Iris pigment epithelial cell (primary cell): ENCODE results near the gene BROX.
"Not testable (repeated sequence)": the region's sequence is repeated elsewhere in the genome, so short reads cannot be mapped to it uniquely, and the experiment has no call there.

Experiments
- DNase-seq: peaks from one replicate; pipeline ENCODE4 v3.0.0-alpha.2; 2011; ENCODE audit warnings: low read depth

The BROX gene

GRCh38 chr1:222732216-222733159, 20.1 kb downstream of the BROX start:
- DNase-seq: no peak

GRCh38 chr1:222734740-222735139, 22.4 kb downstream of the BROX start:
- no peak for DNase-seq

GRCh38 chr1:222736470-222736869, 24.1 kb downstream of the BROX start:
- DNase-seq: no peak

GRCh38 chr1:222736972-222737371, 24.6 kb downstream of the BROX start, which contains the start of gene FAM177B:
Gene FAM177B, plus strand, starts transcription at chr1:222737202. Its CDS starts 9,344 bp downstream, at chr1:222746546.
- DNase-seq: no peak

- DNase-seq: no peak
Measured at GRCh38 chr1:222739465-222739864, 27.1 kb downstream of the BROX start.

GRCh38 chr1:222739929-222740328, 27.6 kb downstream of the BROX start:
- no peak for DNase-seq

GRCh38 chr1:222741630-222742457, 29.5 kb downstream of the BROX start:
- not testable (repeated sequence) for DNase-seq

- no peak for DNase-seq
Measured at GRCh38 chr1:222749927-222750326, 37.6 kb downstream of the BROX start.

- no peak for DNase-seq
Measured at GRCh38 chr1:222750651-222751050, 38.3 kb downstream of the BROX start.

GRCh38 chr1:222751255-222751654, 38.9 kb downstream of the BROX start:
- no peak for DNase-seq

- DNase-seq: peak; percentile 96
Measured at GRCh38 chr1:222754366-222755139, 42.2 kb downstream of the BROX start.

GRCh38 chr1:222757646-222758268, 45.4 kb downstream of the BROX start:
- no peak for DNase-seq

- DNase-seq: no peak
Measured at GRCh38 chr1:222759451-222760035, 47.2 kb downstream of the BROX start.

GRCh38 chr1:222761083-222761482, 48.7 kb downstream of the BROX start:
- DNase-seq: no peak

GRCh38 chr1:222762178-222762577, 49.8 kb downstream of the BROX start:
- DNase-seq: not testable (repeated sequence)

GRCh38 chr1:222767152-222767571, 54.8 kb downstream of the BROX start:
- no peak for DNase-seq

GRCh38 chr1:222768592-222768991, 56.2 kb downstream of the BROX start:
- DNase-seq: no peak

GRCh38 chr1:222769181-222769580, 56.8 kb downstream of the BROX start:
- DNase-seq: no peak

GRCh38 chr1:222769971-222770620, 57.7 kb downstream of the BROX start:
- DNase-seq: no peak

- no peak for DNase-seq
Measured at GRCh38 chr1:222772996-222773379, 60.6 kb downstream of the BROX start.

- peak; percentile 80 for DNase-seq
Measured at GRCh38 chr1:222777463-222777862, 65.1 kb downstream of the BROX start.
